ENCODE data around the gene KCTD11.

GRCh38 chr17:7388856-7389255, 36.9 kb downstream of the KCTD11 start:
- TF ChIP-seq EZH2 (IDR thresholded peaks at IDR 0.05; ENCODE audit: borderline replicate concordance, low read length): no peak
- TF ChIP-seq CTCF (conservative IDR thresholded peaks at IDR 0.05 in 1 of 2, IDR thresholded peaks at IDR 0.05 in 1 of 2; ENCODE audit: extremely low read depth in 1 of 2, insufficient read depth in 1 of 2, low read depth in 1 of 2, low read length in 2 of 2): no peak
